Measurements from ENCODE around the gene MRGPRD.
"Not testable (repeated sequence)": the region's sequence is repeated elsewhere in the genome, so short reads cannot be mapped to it uniquely, and the experiment has no call there.

MRGPRD gene

GRCh38 chr11:69001243-69002081, 20.7 kb upstream of the MRGPRD start:
- H3K9me3 ChIP-seq (ENCODE audit: control insufficient read depth in 5 of 5, low read length in 5 of 5), result no peaks in the 10 kb centered on the region
- H3K4me3 ChIP-seq (ENCODE audit: low read depth in 1 of 5, low read length in 5 of 5), result no peak overlapping the region
- peak overlapping the region; percentile 32 for H3K27ac ChIP-seq (ENCODE audit: low read depth, low read length)
- peaks cover 0 to 35% (median 24%) of the 10 kb centered on the region in 5 donors for H3K4me1 ChIP-seq (ENCODE audit: control insufficient read depth in 5 of 5, insufficient read depth in 5 of 5, low read length in 5 of 5)
- H3K9ac ChIP-seq (ENCODE audit: low read length in 5 of 5), result no peak overlapping the region
- H3K27me3 ChIP-seq (ENCODE audit: control insufficient read depth in 5 of 5, insufficient read depth in 4 of 5, low read length in 5 of 5), result peaks cover 0 to 5% (median 0%) of the 10 kb centered on the region in 5 donors
- H3K36me3 ChIP-seq (ENCODE audit: control insufficient read depth in 5 of 5, insufficient read depth in 5 of 5, low read length in 5 of 5), result peaks cover 0 to 34% (median 4%) of the 10 kb centered on the region in 5 donors

GRCh38 chr11:69000831-69001242, 20.1 kb upstream of the MRGPRD start:
- H3K4me1 ChIP-seq (ENCODE audit: control insufficient read depth in 5 of 5, insufficient read depth in 5 of 5, low read length in 5 of 5), result peaks cover 0 to 35% (median 24%) of the 10 kb centered on the region in 5 donors
- H3K9me3 ChIP-seq (ENCODE audit: control insufficient read depth in 5 of 5, low read length in 5 of 5), result no peaks in the 10 kb centered on the region
- H3K36me3 ChIP-seq (ENCODE audit: control insufficient read depth in 5 of 5, insufficient read depth in 5 of 5, low read length in 5 of 5), result peaks cover 0 to 31% (median 4%) of the 10 kb centered on the region in 5 donors
- peaks cover 0 to 3% (median 0%) of the 10 kb centered on the region in 5 donors for H3K27me3 ChIP-seq (ENCODE audit: control insufficient read depth in 5 of 5, insufficient read depth in 4 of 5, low read length in 5 of 5)
- H3K4me3 ChIP-seq (ENCODE audit: low read depth in 1 of 5, low read length in 5 of 5), result no peak overlapping the region
- H3K9ac ChIP-seq (ENCODE audit: low read length in 5 of 5), result no peak overlapping the region
- peak overlapping the region; percentile 32 for H3K27ac ChIP-seq (ENCODE audit: low read depth, low read length)

GRCh38 chr11:69000391-69000790, 19.6 kb upstream of the MRGPRD start:
- Histone ChIP-seq H3K9me3 (ENCODE audit: control insufficient read depth in 5 of 5, low read length in 5 of 5) (no peaks in the 10 kb centered on the region), H3K4me3 (ENCODE audit: low read depth in 1 of 5, low read length in 5 of 5) (no peak overlapping the region), H3K27ac (ENCODE audit: low read depth, low read length) (no peak overlapping the region), H3K27me3 (ENCODE audit: control insufficient read depth in 5 of 5, insufficient read depth in 4 of 5, low read length in 5 of 5) (peaks cover 0 to 2% (median 0%) of the 10 kb centered on the region in 5 donors), H3K4me1 (ENCODE audit: control insufficient read depth in 5 of 5, insufficient read depth in 5 of 5, low read length in 5 of 5) (peaks cover 0 to 35% (median 24%) of the 10 kb centered on the region in 5 donors), H3K9ac (ENCODE audit: low read length in 5 of 5) (peak overlapping the region in 1 of 5 donors; percentile 26), H3K36me3 (ENCODE audit: control insufficient read depth in 5 of 5, insufficient read depth in 5 of 5, low read length in 5 of 5) (peaks cover 0 to 27% (median 2%) of the 10 kb centered on the region in 5 donors)

GRCh38 chr11:68999748-69000355, 19.1 kb upstream of the MRGPRD start:
- H3K27me3 ChIP-seq (ENCODE audit: control insufficient read depth in 5 of 5, insufficient read depth in 4 of 5, low read length in 5 of 5); H3K9ac ChIP-seq (ENCODE audit: low read length in 5 of 5); H3K4me3 ChIP-seq (ENCODE audit: low read depth in 1 of 5, low read length in 5 of 5); H3K27ac ChIP-seq (ENCODE audit: low read depth, low read length); H3K9me3 ChIP-seq (ENCODE audit: control insufficient read depth in 5 of 5, low read length in 5 of 5): not testable (repeated sequence)
- H3K4me1 ChIP-seq (ENCODE audit: control insufficient read depth in 5 of 5, insufficient read depth in 5 of 5, low read length in 5 of 5), result peaks cover 0 to 35% (median 24%) of the 10 kb centered on the region in 5 donors
- H3K36me3 ChIP-seq (ENCODE audit: control insufficient read depth in 5 of 5, insufficient read depth in 5 of 5, low read length in 5 of 5), result peaks cover 0 to 22% (median 0%) of the 10 kb centered on the region in 5 donors

- no peak overlapping the region for H3K9ac ChIP-seq (ENCODE audit: low read length in 5 of 5)
- peaks cover 0 to 5% (median 2%) of the 10 kb centered on the region in 5 donors for H3K27me3 ChIP-seq (ENCODE audit: control insufficient read depth in 5 of 5, insufficient read depth in 4 of 5, low read length in 5 of 5)
- H3K9me3 ChIP-seq (ENCODE audit: control insufficient read depth in 5 of 5, low read length in 5 of 5), result no peaks in the 10 kb centered on the region
- peaks cover 0 to 36% (median 24%) of the 10 kb centered on the region in 5 donors for H3K4me1 ChIP-seq (ENCODE audit: control insufficient read depth in 5 of 5, insufficient read depth in 5 of 5, low read length in 5 of 5)
- no peak overlapping the region for H3K4me3 ChIP-seq (ENCODE audit: low read depth in 1 of 5, low read length in 5 of 5)
- no peak overlapping the region for H3K27ac ChIP-seq (ENCODE audit: low read depth, low read length)
- H3K36me3 ChIP-seq (ENCODE audit: control insufficient read depth in 5 of 5, insufficient read depth in 5 of 5, low read length in 5 of 5), result peaks cover 0 to 15% (median 0%) of the 10 kb centered on the region in 5 donors
Observed at GRCh38 chr11:68999093-68999747, 18.4 kb upstream of the MRGPRD start.

GRCh38 chr11:68998390-68998911, 17.7 kb upstream of the MRGPRD start:
- Histone ChIP-seq H3K9me3 (ENCODE audit: control insufficient read depth in 5 of 5, low read length in 5 of 5) (no peaks in the 10 kb centered on the region), H3K9ac (ENCODE audit: low read length in 5 of 5) (peak overlapping the region in 1 of 5 donors; percentile 14), H3K4me3 (ENCODE audit: low read depth in 1 of 5, low read length in 5 of 5) (peak overlapping the region in 1 of 5 donors; percentile 29), H3K27me3 (ENCODE audit: control insufficient read depth in 5 of 5, insufficient read depth in 4 of 5, low read length in 5 of 5) (peaks cover 0 to 11% (median 6%) of the 10 kb centered on the region in 5 donors), H3K36me3 (ENCODE audit: control insufficient read depth in 5 of 5, insufficient read depth in 5 of 5, low read length in 5 of 5) (peaks cover 0 to 8% (median 0%) of the 10 kb centered on the region in 5 donors), H3K27ac (ENCODE audit: low read depth, low read length) (no peak overlapping the region), H3K4me1 (ENCODE audit: control insufficient read depth in 5 of 5, insufficient read depth in 5 of 5, low read length in 5 of 5) (peaks cover 0 to 36% (median 24%) of the 10 kb centered on the region in 5 donors)

- H3K9ac ChIP-seq (ENCODE audit: low read length in 5 of 5), result no peak overlapping the region
Observed at GRCh38 chr11:68997995-68998348, 17.2 kb upstream of the MRGPRD start.

GRCh38 chr11:68997124-68997994, 16.6 kb upstream of the MRGPRD start:
- Histone ChIP-seq H3K4me3 (ENCODE audit: low read depth in 1 of 5, low read length in 5 of 5) (no peak overlapping the region), H3K27me3 (ENCODE audit: control insufficient read depth in 5 of 5, insufficient read depth in 4 of 5, low read length in 5 of 5) (peaks cover 5 to 15% (median 8%) of the 10 kb centered on the region in 5 donors), H3K9me3 (ENCODE audit: control insufficient read depth in 5 of 5, low read length in 5 of 5) (no peaks in the 10 kb centered on the region), H3K36me3 (ENCODE audit: control insufficient read depth in 5 of 5, insufficient read depth in 5 of 5, low read length in 5 of 5) (no peaks in the 10 kb centered on the region), H3K9ac (ENCODE audit: low read length in 5 of 5) (no peak overlapping the region), H3K27ac (ENCODE audit: low read depth, low read length) (no peak overlapping the region), H3K4me1 (ENCODE audit: control insufficient read depth in 5 of 5, insufficient read depth in 5 of 5, low read length in 5 of 5) (peaks cover 0 to 36% (median 24%) of the 10 kb centered on the region in 5 donors)

More at GRCh38 chr11:68997995-68998348, 17.2 kb upstream of the MRGPRD start:
- Histone ChIP-seq H3K9me3 (ENCODE audit: control insufficient read depth in 5 of 5, low read length in 5 of 5) (no peaks in the 10 kb centered on the region), H3K36me3 (ENCODE audit: control insufficient read depth in 5 of 5, insufficient read depth in 5 of 5, low read length in 5 of 5) (peaks cover 0 to 3% (median 0%) of the 10 kb centered on the region in 5 donors), H3K4me1 (ENCODE audit: control insufficient read depth in 5 of 5, insufficient read depth in 5 of 5, low read length in 5 of 5) (peaks cover 0 to 36% (median 24%) of the 10 kb centered on the region in 5 donors), H3K4me3 (ENCODE audit: low read depth in 1 of 5, low read length in 5 of 5) (no peak overlapping the region), H3K27me3 (ENCODE audit: control insufficient read depth in 5 of 5, insufficient read depth in 4 of 5, low read length in 5 of 5) (peaks cover 0 to 11% (median 6%) of the 10 kb centered on the region in 5 donors), H3K27ac (ENCODE audit: low read depth, low read length) (no peak overlapping the region)

All from subcutaneous abdominal adipose tissue (tissue), 5 donors.